Neural cell (in vitro differentiated cells): ENCODE data around the gene OR6J1.

ENCODE experiments used
- EP300 ChIP-seq: fragments of 450-650 bp; conservative IDR thresholded peaks from 2 replicates; pipeline ENCODE4 v1.6.1; 2014; ENCODE audit warnings: antibody characterized with exemption, mild to moderate bottlenecking, moderate library complexity; ENCODE audit not compliant: poor library complexity, severe bottlenecking
- EZH2 ChIP-seq: fragments of 200-600, 300-800 bp; shearing (Covaris generic), sonication (generic); IDR thresholded peaks from 2 replicates; pipeline ENCODE4 v1.6.1; 2014; ENCODE audit warnings: antibody characterized with exemption, low read length, borderline replicate concordance, mild to moderate bottlenecking; ENCODE audit not compliant: insufficient read depth, poor library complexity, severe bottlenecking
- MXI1 ChIP-seq: fragments of 450-650 bp; conservative IDR thresholded peaks from 2 replicates; pipeline ENCODE4 v1.6.1; 2014; ENCODE audit warnings: antibody characterized with exemption, mild to moderate bottlenecking; ENCODE audit not compliant: poor library complexity, severe bottlenecking
- POLR2AphosphoS5 ChIP-seq: IDR thresholded peaks from 2 replicates; pipeline ENCODE4 v1.6.1; 2012
- RAD21 ChIP-seq: fragments of 450-650 bp; conservative IDR thresholded peaks from 2 replicates; pipeline ENCODE4 v1.6.1; 2014; ENCODE audit warnings: antibody characterized with exemption, mild to moderate bottlenecking, moderate library complexity
- REST ChIP-seq: IDR thresholded peaks from 2 replicates; pipeline ENCODE4 v1.6.1; 2012; ENCODE audit warnings: borderline replicate concordance
- SMC3 ChIP-seq: fragments of 450-650 bp; conservative IDR thresholded peaks from 2 replicates; pipeline ENCODE4 v1.6.1; 2014; ENCODE audit warnings: antibody characterized with exemption, mild to moderate bottlenecking, moderate library complexity; ENCODE audit not compliant: poor library complexity
- TAF1 ChIP-seq: IDR thresholded peaks from 2 replicates; pipeline ENCODE4 v1.6.1; 2012; ENCODE audit warnings: low read depth
- TF ChIP-seq, protein P1 (sequence below): fragments of 450-650 bp; IDR thresholded peaks from 2 replicates; pipeline ENCODE4 v1.5.1; 2014; ENCODE audit warnings: antibody characterized with exemption, mild to moderate bottlenecking, moderate library complexity; ENCODE audit not compliant: poor library complexity, severe bottlenecking

DNA sequence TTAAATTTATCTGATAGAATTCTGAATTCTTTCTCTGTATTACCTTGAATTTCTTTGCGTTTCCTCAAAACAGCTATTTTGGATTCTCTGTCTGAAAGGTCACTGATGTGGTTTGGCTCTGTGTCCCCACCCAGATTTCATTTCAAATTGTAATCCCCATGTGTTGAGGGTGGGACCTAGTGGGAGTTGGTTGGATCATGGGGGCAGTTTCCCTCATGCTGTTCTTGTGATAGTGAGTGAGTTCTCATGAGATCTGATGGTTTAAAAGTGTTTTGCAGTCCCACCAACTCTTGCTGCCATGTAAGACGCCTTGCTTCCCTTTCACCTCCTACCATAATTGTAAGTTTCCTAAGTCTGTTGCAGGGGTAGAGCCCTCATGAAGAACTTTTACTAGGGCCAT lies 34.1 kb upstream of the OR6J1 start:
- no peak for TF ChIP-seq RAD21
- TF ChIP-seq, protein P1, sequence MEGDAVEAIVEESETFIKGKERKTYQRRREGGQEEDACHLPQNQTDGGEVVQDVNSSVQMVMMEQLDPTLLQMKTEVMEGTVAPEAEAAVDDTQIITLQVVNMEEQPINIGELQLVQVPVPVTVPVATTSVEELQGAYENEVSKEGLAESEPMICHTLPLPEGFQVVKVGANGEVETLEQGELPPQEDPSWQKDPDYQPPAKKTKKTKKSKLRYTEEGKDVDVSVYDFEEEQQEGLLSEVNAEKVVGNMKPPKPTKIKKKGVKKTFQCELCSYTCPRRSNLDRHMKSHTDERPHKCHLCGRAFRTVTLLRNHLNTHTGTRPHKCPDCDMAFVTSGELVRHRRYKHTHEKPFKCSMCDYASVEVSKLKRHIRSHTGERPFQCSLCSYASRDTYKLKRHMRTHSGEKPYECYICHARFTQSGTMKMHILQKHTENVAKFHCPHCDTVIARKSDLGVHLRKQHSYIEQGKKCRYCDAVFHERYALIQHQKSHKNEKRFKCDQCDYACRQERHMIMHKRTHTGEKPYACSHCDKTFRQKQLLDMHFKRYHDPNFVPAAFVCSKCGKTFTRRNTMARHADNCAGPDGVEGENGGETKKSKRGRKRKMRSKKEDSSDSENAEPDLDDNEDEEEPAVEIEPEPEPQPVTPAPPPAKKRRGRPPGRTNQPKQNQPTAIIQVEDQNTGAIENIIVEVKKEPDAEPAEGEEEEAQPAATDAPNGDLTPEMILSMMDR: no peak
- TF ChIP-seq POLR2AphosphoS5: no peak
- no peak for TF ChIP-seq SMC3
- TF ChIP-seq EZH2: no peak
- TF ChIP-seq REST: no peak
- no peak for TF ChIP-seq MXI1
- TF ChIP-seq TAF1: no peak
- no peak for TF ChIP-seq EP300
